GM18508 (cell line): ENCODE data around the gene TMEM140.
A peak's percentile ranks its signal among the peaks of the same experiment; 100 is the strongest.
"Not testable (repeated sequence)": the region's sequence is repeated elsewhere in the genome, so short reads cannot be mapped to it uniquely, and the experiment has no call there.

Experiments used
- ATAC-seq: cut with Tn5 transposase; IDR thresholded peaks from one replicate; pipeline ENCODE4 v1.9.1; 2021; ENCODE audit warnings: moderate number of reproducible peaks; ENCODE audit not compliant: insufficient read depth, unreplicated experiment

Gene TMEM140

DNA sequence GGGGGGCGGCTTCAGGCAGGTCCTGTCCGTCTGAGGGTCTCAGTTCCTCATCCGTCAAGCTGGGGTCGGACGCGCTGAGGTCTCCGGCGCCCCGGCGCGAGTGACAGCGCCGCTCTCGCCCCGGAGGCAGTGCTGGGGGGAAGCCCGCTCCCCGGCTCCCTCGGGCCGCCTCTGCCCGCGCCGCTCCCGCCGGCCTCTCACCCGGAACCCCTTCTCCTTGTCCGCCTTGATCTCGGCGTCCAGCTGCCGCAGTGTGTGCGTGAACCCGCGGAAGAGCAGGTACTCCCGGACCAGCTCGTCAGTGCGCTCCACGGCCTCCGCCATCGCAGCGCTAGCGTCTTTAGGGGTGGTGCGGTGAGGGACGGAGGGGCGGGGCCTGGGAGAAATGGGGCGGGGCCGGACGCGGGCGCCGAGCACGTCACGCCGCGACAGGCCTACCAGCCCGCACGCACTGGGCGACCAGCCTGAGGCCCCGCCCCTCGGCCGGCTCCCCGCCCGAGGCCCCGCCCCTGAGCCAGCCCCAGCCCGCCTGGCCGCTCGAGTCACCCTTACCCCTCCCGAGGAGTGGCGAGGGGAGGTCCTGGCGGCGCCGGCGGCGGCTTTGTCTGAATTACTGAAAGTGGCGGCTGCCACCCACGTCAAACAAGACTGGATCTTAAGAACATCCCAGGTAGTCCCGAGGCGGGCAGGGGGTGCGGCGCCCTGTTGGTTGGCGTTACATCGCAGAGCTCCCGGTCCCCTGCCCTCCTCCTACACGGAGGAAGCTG lies 63.5 kb downstream of the TMEM140 start, which contains the start of gene WDR91:
WDR91 (minus strand) TSS at position 348 of the 767 bp plus-strand sequence; CDS start at position 324, 24 bp downstream.
- ATAC-seq = peak; percentile 30

DNA sequence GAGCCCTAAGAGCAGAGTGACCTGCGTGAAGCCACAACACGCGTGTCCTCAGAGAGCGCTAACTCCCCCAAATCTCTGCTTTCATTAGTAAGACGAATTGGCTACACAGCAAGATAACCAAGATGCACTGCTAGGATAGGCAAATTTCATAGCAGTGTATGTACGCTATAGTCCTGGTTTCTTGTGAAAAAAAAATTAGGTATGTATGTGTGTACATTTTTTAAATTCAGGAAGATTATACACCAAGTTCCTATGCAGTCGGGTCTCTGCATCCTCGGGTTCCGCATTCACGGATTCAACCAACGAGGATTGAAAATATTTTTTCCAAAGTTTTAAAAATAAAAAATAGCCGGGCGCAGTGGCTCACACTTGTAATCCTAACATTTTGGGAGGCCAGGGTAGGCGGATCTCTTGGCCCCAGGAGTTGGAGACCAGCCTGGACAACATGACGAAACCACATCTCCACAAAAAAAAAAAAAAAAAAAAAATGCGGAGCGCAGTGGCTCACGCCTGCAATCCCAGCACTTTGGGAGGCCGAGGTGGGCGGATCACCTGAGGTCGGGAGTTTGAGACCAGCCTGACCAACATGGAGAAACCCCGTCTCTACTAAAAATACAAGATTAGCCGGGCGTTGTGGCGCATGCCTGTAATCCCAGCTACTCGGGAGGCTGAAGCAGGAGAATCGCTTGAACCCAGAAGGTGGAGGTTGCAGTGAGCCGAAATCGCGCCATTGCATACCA lies 64.2 kb downstream of the TMEM140 start:
- not testable (repeated sequence) for ATAC-seq

DNA sequence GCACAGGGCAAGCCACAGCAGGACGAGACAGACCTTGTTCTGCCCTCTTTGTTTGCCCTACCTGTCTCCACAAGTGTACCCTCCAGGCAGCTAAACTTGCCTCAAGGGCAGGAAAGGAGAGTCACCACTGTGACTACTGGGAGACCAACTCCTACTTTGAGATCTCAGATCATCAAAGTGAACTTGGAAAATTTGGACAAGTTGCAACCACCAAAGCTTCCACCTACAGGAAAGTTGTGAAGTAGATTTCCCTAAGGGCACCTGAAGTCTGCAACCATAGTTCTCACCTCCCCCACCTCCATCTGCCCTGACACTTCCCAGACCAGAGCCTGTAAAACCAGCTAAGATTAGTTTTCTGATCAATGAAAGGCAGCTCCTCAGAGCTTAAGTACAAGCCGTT lies 66.0 kb downstream of the TMEM140 start:
- no peak for ATAC-seq

DNA sequence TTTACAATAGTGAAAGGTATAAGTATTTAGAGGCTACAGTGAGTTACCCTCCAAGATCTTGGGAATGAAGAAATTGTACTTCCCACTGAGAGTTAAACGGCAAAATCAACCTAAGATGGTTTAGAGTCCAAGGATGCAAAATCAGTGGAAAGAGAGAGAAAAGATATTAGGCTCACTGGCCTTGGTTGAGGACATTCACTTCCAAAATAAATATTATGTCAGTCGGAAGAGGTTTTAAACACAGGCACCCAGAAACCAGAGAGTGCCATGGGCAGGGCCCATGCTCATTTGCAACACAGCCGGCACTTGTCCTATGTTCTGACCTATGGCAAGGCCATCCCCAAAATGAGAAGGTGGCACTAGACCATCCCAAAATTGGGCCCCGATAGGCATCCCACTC lies 67.3 kb downstream of the TMEM140 start:
- no peak for ATAC-seq

DNA sequence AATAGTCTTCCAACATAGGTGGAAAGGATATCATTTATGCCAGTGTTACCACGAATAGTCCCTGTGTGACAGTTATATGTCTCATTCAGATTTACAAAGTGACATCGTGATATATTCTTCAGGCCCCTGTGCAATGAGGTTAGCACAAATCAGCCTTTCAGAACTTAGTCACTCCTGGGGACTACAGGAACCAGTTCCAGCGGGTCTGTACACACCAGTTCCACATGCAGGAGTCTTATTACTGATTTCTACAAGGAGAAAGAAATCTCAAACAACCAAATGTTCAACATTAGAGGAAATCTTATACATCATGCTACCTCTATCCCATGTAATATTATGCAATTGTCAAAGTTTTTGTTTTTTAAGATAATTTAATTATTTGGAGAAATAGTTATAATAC lies 67.8 kb downstream of the TMEM140 start:
- no peak for ATAC-seq
